Thoracic aorta (tissue), 2 donors: Measurements from ENCODE around the gene CMKLR1. TPM values are rescaled to one million over a fixed set of nuclear protein-coding genes. Genes with fewer than 3 reads are reported as not detected.

Experiments used
- ATAC-seq: fragments of 150-250 bp; one replicate; pipeline ENCODE4 v1.8.0; 2017; ENCODE audit warnings: low read depth; ENCODE audit not compliant: insufficient number of reproducible peaks, low FRiP score
- DNase-seq: peaks from one replicate; pipeline ENCODE4 v3.0.0-alpha.2; 2020; ENCODE audit warnings: low spot score
- H3K27ac ChIP-seq, 2 donors: fragments of 200-600 bp; sonication (generic); 1 replicate in 1 of 2; 2 replicates in 1 of 2; pipeline ENCODE4 v1.5.1; 2016; ENCODE audit warnings: mild to moderate bottlenecking in 2 of 2, moderate library complexity in 2 of 2
- H3K27me3 ChIP-seq: fragments of 200-600 bp; sonication (generic); replicated peaks from 2 replicates; pipeline ENCODE4 v1.6.0; 2016; ENCODE audit warnings: mild to moderate bottlenecking; ENCODE audit not compliant: insufficient read depth
- H3K36me3 ChIP-seq: fragments of 200-600 bp; sonication (generic); one replicate; pipeline ENCODE4 v1.5.1; 2016
- H3K4me1 ChIP-seq, 2 donors: fragments of 200-600 bp; sonication (generic); 1 replicate in 1 of 2; 2 replicates in 1 of 2; pipeline versions ENCODE4 v1.5.1 to v1.6.0; 2016; ENCODE audit warnings: low read depth in 2 of 2, mild to moderate bottlenecking in 1 of 2; ENCODE audit not compliant: control insufficient read depth in 1 of 2
- H3K4me3 ChIP-seq: fragments of 200-600 bp; sonication (generic); 2 replicates; pipeline ENCODE4 v1.5.1; 2016; ENCODE audit warnings: mild to moderate bottlenecking
- H3K9me3 ChIP-seq: fragments of 200-600 bp; sonication (generic); 2 replicates; pipeline ENCODE4 v1.5.1; 2016
- total RNA-seq, 2 donors: library from RNA; depleted of rRNA; stranded (reverse); fragments of >200 nt; gene quantifications; one replicate each; pipeline versions ENCODE4 v1.1.0 to v1.2.3, GENCODE V29; 2016
- TF ChIP-seq, protein P1 (sequence below): fragments of 200-600 bp; sonication (generic); IDR thresholded peaks from one replicate; pipeline ENCODE4 v1.5.1; 2019; ENCODE audit warnings: antibody characterized with exemption

CMKLR1 gene
- total RNA-seq, 2 donors from 2014 or later, result 56.6 to 73.8 TPM

GRCh38 chr12:108248011-108248410 is 91.1 kb downstream of the CMKLR1 start:
- Histone ChIP-seq H3K27me3 (no peaks in the 10 kb centered on the region), H3K4me1 (no peaks in the 10 kb centered on the region), H3K9me3 (no peaks in the 10 kb centered on the region), H3K36me3 (no peaks in the 10 kb centered on the region), H3K27ac (no peak overlapping the region), H3K4me3 (no peak overlapping the region)
- DNase-seq (no peak), ATAC-seq (no peak)
- TF ChIP-seq, protein P1, sequence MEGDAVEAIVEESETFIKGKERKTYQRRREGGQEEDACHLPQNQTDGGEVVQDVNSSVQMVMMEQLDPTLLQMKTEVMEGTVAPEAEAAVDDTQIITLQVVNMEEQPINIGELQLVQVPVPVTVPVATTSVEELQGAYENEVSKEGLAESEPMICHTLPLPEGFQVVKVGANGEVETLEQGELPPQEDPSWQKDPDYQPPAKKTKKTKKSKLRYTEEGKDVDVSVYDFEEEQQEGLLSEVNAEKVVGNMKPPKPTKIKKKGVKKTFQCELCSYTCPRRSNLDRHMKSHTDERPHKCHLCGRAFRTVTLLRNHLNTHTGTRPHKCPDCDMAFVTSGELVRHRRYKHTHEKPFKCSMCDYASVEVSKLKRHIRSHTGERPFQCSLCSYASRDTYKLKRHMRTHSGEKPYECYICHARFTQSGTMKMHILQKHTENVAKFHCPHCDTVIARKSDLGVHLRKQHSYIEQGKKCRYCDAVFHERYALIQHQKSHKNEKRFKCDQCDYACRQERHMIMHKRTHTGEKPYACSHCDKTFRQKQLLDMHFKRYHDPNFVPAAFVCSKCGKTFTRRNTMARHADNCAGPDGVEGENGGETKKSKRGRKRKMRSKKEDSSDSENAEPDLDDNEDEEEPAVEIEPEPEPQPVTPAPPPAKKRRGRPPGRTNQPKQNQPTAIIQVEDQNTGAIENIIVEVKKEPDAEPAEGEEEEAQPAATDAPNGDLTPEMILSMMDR, result no peak

DNA sequence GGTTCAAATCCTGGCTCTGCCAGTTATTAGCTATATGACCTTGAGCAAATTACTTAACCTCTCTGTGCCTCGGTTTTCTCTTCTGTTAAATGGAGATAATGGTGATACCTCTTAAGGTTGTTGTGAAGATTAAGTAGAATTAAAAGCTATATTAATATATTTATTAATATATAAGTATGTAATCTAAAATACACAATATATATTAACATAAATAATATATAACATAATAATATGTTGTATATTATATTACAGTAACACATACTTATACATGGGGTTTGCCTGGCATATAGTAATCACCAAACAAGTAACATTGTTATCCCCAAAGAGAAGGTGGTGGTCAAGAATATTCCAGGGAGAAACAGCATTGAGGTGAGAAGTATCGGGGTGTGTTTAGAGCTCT is 92.0 kb downstream of the CMKLR1 start:
- H3K27me3 ChIP-seq, result no peaks in the 10 kb centered on the region
- no peaks in the 10 kb centered on the region for H3K4me1 ChIP-seq
- H3K36me3 ChIP-seq, result no peaks in the 10 kb centered on the region
- no peak overlapping the region for H3K27ac ChIP-seq
- DNase-seq (no peak), ATAC-seq (no peak)
- H3K9me3 ChIP-seq, result no peaks in the 10 kb centered on the region
- H3K4me3 ChIP-seq, result no peak overlapping the region
- TF ChIP-seq, protein P1, result no peak

GRCh38 chr12:108241986-108242703 is 97.0 kb downstream of the CMKLR1 start:
- H3K4me3 ChIP-seq, result no peak overlapping the region
- TF ChIP-seq, protein P1, result no peak
- no peaks in the 10 kb centered on the region for H3K36me3 ChIP-seq
- no peak overlapping the region for H3K27ac ChIP-seq
- DNase-seq (no peak), ATAC-seq (no peak)
- no peaks in the 10 kb centered on the region for H3K4me1 ChIP-seq
- no peaks in the 10 kb centered on the region for H3K9me3 ChIP-seq
- no peaks in the 10 kb centered on the region for H3K27me3 ChIP-seq

DNA sequence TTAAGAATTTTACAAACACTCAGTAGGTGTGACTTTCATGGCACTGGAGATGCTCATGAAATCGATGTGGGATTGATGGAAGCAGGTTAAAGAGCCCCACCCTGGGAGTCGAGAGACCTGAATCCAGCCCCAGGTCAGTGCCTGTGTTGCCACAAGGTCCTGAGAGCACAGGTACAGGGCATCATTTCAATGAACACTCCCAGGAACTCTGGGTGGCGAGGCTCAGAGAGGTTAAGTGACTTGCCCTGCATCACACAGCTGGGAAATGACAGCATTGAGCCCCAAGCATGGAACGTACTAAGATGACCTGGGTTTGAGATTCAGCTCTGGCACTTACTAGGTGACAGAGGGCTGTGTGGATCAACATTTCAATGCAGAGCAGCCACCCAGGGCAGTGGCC is 98.2 kb downstream of the CMKLR1 start:
- Histone ChIP-seq H3K36me3 (no peaks in the 10 kb centered on the region), H3K9me3 (no peaks in the 10 kb centered on the region), H3K27ac (no peak overlapping the region), H3K27me3 (no peaks in the 10 kb centered on the region), H3K4me1 (no peaks in the 10 kb centered on the region), H3K4me3 (no peak overlapping the region)
- TF ChIP-seq, protein P1, result no peak
- ATAC-seq (no peak), DNase-seq (no peak)

GRCh38 chr12:108240027-108240785 is 98.9 kb downstream of the CMKLR1 start:
- H3K9me3 ChIP-seq, result no peaks in the 10 kb centered on the region
- H3K27ac ChIP-seq, result no peak overlapping the region
- no peaks in the 10 kb centered on the region for H3K4me1 ChIP-seq
- no peak for ATAC-seq
- no peaks in the 10 kb centered on the region for H3K36me3 ChIP-seq
- DNase-seq, result no peak
- H3K4me3 ChIP-seq, result no peak overlapping the region
- TF ChIP-seq, protein P1, result no peak
- no peaks in the 10 kb centered on the region for H3K27me3 ChIP-seq
